SK-N-MC (cell line): Measurements from ENCODE around the gene FANCE.

Experiments used
- EZH2 ChIP-seq: fragments of 200-600 bp; sonication (generic); IDR thresholded peaks from one replicate; pipeline ENCODE4 v1.6.1; 2017; ENCODE audit warnings: antibody characterized with exemption
- POLR2AphosphoS5 ChIP-seq: IDR thresholded peaks from 2 replicates; pipeline ENCODE4 v1.6.1; 2012; ENCODE audit warnings: mild to moderate bottlenecking, low read depth, low read length, borderline replicate concordance

- TF ChIP-seq POLR2AphosphoS5: no peak
- no peak for TF ChIP-seq EZH2
Observed at GRCh38 chr6:35448191-35448590, 3.9 kb upstream of the FANCE start.
